Astrocyte of the hippocampus (primary cell): Measurements from ENCODE around the gene SUGCT.
A peak's percentile ranks its signal among the peaks of the same experiment; 100 is the strongest.
"Not testable (repeated sequence)": the region's sequence is repeated elsewhere in the genome, so short reads cannot be mapped to it uniquely, and the experiment has no call there.

Experiments used
- DNase-seq: peaks from one replicate; pipeline ENCODE4 v3.0.0; 2011; ENCODE audit warnings: low read depth, low spot score

The SUGCT gene

DNA sequence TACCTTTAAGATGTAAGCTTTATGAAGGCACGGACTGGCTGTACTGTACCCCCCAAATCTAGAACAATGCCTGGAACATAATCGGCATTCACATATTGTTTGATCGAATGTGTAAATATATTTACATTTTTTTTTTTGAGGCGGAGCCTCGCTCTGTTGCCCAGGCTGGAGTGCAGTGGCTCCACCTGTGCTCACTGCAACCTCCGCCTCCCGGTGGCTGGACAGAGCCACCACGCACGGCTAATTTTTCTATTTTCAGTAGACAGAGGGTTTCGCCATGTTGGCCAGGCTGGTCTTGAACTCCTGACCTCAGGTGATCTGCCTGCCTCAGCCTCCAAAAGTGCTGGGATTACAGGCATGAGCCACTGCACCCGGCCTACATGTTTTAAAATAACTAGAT is 118.6 kb downstream of the SUGCT start:
- not testable (repeated sequence) for DNase-seq

DNA sequence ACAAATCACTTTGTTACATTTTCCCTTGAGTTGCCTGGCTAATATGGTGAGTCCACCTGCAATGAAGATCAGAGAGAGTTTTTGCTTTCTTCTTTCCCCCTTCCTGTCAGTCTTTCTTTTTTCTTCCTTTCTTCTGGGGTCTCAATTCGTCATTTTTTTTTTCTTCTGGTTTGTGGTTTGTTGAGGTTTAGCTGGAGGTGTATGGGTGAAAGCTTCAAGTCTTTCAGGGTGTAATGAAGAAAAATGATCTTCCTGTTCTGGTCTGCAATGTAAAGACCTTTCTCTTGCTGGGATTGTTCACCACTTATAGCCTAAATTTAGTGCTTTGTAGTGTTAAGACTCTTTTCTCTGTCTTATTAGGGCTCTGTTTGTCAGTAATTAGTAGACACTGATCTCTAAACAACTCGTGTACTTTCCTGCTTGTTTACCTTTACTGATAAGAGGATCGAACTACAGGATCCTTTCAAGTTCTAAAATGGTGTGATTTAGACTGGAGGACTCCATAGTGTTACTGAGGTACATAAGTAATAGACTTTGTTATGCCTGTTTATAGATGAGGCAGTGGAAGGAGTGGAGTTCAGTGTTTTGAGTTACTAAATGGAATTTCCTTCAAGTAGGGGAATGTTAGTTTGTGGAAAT is 129.1 kb downstream of the SUGCT start:
- DNase-seq: peak; percentile 2

DNA sequence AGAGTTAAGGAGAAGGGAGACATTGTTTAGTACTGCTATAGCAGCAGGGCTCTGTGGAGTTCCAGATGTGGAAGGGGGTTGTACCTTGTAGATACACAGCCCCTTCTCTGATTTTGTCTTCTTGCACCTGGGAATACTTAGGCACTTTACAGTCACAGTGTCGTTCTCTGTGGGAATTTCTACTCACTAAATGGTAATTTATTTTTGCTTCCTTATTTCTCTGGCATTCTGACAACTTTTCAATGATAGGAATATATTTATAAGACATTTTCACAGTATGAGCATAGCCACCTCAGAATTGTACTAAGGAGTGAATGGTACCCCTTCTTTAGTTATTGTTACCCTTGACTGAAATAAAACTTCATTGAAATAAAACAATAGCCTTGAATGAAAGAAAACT is 132.8 kb downstream of the SUGCT start:
- DNase-seq: no peak

DNA sequence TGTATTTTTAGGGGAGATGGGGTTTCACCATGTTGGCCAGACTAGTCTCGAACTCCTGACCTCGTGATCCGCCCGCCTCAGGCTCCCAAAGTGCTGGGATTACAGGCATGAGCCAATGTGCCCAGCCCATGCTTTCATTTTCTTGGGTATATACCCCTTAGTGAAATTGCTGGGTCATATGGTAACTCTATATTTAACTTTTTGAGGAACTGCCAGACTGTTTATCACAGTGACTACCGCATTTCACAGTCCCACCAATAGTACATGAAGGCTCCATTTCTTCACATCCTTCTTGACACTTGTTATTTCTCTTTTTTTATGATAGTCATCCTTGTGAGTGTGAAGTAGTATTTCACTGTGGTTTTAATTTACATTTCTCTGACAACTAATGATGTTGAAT is 134.0 kb downstream of the SUGCT start:
- not testable (repeated sequence) for DNase-seq

DNA sequence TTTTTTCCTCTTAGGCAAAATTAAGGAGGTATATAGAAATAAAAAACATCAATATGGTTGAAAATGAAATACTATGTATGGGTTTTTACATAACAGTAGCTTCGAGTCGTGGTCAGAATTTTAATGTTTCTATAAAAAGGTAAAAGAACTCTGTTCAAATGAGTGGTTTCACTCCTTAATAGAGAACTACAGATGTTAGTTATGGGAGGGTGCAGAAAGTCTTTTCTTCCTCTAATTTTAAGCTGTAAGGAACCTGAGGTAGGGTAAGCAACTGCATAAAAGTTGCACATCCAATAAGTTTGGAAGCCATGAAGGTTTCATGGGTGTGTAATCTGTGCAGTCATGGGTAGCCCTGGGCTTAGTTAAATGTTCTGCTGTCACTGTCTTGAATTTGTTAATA is 141.3 kb downstream of the SUGCT start:
- DNase-seq: no peak

DNA sequence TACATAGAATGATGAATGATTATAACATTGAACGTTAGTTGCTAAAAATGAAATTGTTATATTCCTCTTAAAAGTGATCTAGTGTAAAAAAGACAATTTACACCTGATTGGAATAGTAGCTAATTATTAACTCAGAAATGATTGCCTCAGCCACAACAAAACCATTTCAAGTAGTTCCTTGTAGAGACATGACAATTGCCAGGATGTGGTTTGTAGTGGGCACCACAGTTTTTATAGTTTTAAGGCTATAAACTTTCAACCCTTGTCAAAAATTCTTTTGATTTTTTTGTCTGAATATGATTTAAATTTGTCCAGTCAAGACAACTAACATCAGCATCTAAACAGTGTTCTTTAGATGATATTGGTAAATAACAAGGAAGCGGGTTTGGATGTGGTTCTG is 145.2 kb downstream of the SUGCT start:
- DNase-seq: no peak

DNA sequence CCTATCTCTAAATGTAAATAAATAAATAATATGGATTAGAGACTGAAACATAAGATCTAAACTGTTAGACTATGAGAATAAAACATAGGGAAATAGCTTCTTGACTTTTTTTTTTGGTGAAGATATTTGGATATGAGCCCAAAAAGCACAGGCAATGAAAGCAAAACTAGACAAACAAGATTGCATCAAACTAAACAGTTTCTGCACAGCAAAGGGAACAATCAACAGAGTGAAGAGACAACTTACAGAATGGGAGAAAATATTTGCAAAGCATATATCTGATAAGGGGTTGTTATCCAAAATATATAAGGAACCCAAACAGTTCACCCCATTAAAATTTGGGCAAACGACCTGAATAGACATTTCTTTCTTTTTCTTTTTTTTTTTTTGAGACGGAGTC is 148.1 kb downstream of the SUGCT start:
- DNase-seq: no peak

DNA sequence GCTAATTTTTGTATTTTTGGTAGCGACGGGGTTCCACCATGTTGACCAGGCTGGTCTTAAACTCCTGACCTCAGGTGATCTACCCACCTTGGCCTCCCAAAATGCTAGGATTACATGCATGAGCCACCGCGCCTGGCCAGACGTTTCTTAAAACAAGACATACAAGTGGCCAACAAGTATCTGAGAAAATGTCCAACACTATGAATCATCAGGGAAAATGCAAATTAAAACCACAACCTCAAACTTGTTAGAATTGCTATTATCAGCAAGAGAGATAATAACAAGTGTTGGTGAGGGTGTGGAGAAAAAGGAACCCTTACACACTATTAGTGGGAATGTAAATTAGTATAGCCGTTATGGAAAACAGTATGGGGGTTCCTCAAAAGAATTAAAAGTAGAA is 148.6 kb downstream of the SUGCT start:
- DNase-seq: peak; percentile 72

DNA sequence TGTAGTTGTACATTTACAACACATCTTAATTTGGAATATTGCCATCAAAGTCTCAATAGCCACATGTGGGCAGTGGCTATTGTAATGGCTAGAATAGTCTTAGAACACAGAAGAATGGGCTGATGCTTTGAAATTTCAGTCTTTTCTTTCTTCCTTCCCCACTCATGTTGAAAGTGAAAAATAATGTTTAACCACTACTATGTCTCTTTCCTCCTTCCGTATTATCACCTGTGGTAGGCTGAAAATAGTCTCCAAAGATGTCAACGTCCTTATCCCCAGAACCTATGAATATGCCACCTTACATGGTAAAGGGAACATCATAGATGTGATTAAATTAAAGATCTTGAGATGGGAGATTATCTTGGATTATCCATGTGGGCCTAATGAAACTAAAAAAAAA is 154.0 kb downstream of the SUGCT start:
- DNase-seq: no peak

DNA sequence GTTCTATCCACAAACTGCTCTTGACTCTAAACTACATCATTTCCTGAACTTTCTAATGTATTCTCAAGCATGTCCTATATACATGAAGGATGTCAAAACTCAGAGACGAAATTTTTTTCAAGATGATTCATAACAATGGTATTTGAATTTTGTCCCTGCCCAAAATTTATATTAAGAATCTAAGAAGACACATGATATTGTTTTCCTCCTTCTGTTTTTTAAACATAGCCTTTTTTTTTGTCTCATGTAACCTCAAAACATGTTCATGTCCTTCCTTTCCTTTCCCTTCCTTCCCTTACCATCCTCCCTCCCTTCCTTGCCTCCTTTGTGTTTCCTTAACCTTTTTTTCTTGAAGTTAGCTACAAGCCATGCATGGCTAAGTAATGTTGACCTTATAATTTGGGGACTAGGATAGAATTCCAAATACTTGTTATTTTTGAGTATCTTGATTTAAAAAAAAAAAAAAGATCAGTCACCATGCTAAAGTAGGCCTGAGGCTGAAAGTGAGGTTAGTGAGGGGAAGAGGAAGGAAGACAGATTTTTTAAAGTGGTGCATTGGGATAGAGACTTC is 163.0 kb downstream of the SUGCT start:
- peak; percentile 18 for DNase-seq

DNA sequence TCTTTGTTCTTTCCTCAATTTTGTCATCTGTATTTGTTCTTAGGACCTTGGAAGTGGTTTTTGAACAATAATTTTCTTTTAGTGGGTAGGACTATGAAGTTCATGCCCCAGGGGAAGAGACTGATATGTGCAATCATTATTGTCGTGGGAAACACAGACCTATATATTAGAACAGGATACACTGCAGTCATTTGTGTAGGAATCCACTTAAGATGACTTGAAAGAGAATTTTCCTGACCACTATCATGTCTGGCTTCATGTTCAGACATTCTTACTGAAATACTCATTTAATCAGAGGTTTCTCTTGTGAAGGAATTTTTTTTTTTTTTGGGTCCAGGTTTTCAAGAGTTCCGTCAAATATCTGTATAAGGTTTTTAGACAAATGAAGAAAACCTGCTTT is 163.6 kb downstream of the SUGCT start:
- DNase-seq: peak; percentile 76

DNA sequence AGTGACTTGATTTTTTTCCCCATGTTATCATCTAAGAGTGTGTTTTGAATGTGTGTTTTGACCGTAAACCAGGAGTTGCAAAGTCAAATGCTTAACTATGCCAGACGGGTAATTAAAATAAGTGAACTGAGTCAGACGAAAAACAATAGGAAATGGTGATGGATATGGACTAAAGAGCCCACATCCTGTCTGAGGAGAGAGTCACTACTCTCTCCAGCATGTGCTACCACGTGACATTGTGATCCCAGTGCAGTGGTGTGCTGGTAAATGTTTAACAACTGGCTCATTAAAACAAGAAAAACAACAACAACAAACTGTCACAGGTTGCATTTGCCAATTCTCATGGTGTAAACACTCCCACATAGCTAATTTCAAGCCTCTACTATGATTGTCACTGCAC is 164.3 kb downstream of the SUGCT start:
- peak; percentile 78 for DNase-seq

DNA sequence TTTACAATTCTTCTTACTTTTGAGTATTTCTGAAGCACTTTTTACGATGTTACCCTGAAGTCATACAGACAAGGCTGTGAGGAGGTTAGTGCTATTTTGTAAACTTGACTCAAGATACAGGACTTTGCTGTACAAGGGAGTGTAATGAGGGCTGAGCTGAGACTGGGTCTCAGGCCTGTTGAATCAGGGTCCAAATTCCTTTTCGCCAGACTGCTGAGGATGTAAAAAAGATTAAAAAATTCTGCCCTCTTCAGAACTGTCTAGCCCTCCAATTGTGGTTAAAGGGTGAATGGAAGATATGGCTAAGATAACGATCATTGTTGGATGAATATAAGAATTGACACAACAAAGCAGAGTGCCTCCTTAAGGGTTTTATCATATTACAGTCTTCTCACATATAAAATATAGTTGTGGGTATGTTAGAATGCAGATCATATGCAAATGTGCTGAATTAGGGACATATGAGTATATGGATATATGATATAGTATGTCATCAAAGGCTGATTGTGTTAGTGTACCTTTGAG is 165.4 kb downstream of the SUGCT start:
- peak; percentile 19 for DNase-seq

DNA sequence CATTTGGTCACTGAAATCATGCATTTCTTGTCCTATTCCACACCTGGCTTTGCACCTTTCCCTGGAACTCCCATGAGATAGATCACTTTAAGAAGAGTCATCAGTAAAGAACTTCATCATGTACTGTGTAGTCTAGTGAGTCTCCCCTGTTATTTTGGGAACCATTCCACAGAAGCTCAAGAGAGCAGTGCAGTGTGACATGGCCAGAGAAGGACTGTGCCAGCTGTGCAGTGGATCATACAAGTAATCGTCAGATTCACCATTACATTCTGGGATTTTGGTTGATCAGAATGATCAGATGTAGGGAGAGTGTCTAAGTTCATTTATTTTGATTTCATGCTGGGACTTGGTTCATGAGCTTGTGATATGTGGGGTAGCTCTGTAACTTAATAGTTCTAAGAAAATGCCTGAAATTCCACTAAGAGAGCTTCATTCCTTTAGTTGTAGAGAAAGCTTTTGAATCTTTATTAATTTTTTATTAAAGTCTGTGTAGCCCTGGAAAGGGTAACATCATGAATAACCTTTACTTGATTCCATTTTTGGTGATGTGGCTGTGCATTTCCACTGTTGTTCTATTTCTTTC is 166.8 kb downstream of the SUGCT start:
- peak; percentile 48 for DNase-seq

DNA sequence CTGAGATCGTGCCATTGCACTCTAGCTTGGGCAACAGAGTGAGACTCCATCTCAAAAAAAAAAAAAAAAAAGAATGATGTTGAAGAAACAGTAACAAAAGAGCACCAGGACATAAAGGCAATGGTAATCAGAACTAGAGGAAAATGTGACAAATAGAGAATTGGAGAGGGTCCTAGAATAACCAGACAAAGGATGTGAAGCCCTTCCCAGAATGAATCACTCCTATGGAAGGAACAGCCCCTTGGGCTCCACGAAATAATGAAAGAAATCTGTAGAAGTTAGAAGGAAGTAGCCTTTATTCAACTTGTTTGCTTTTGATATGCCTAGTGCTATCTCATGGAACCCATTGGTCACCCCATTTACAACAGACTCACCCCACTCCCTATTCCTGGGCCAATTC is 169.2 kb downstream of the SUGCT start:
- no peak for DNase-seq

DNA sequence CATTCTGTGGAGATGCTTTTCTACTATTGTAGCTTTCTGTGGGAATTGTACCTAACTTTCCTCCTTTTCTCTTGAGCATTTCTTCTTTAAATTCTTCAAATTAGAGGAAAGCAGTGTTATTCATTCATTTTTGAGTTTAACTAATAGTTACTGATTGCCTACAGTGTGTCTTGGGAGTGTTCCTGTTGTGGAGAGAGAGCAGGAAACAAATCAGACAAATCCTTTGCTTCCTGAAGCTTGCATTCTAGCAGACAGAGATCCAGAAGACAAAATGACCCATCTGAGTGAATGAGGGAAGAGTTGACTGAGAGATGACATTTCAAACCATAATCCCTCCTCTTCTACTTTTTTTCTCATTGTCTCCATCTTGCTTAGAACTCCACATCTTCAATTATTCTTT is 170.4 kb downstream of the SUGCT start:
- no peak for DNase-seq

DNA sequence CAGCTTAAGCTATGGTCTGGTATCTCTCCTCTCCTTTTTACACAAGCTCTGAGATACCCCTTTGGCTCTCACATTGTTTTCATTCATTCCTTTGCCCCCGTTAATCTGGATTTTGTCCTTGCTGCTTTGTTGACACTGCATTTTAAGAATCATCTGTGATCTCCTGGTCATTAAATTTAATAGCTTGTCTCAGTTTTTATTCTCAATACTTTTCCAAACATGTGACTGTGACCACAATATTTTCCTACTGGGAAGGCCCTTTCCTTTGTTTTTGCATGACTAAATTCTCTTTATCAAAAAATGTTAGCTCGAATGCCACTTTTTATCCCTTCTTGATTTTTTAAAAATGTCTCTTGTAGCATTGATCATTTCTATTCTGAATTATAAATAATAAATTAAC is 171.2 kb downstream of the SUGCT start:
- DNase-seq: peak; percentile 15

DNA sequence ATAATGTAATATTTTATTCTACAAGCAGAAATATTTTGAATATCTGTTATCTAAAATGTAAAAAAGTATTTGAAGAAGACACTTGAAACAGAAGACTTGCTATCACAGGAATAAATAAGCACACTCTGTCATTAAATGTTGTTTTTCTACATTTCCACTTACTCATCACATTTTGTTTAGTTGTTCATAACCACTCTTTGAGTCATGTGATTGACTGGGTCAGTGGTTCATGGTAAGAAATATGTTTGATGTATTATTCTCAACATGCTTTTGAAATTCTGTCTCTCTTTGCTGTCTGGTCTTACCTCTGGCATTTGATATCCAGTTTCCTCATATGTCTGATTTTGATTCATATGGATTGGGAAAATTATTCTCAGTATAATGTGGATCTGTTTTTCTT is 171.8 kb downstream of the SUGCT start:
- peak; percentile 45 for DNase-seq

DNA sequence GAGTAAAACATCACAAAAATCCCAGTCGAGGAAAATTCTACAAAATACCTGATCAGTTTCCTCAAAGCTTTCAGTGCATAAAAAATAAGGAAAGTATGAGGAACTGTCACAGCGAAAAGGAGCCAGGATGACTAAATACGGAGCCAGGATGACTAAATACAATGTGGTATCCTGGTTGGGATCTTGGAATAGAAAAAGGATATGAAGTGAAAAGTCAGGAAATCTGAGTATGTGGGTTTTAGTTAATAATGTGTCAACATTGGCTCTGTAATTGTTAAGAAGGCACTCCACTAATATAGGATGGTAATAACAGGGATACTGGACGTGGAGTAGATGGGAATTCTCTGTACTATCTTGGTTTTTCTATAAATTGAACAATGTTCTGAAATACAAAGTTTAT is 175.5 kb downstream of the SUGCT start:
- DNase-seq: no peak

DNA sequence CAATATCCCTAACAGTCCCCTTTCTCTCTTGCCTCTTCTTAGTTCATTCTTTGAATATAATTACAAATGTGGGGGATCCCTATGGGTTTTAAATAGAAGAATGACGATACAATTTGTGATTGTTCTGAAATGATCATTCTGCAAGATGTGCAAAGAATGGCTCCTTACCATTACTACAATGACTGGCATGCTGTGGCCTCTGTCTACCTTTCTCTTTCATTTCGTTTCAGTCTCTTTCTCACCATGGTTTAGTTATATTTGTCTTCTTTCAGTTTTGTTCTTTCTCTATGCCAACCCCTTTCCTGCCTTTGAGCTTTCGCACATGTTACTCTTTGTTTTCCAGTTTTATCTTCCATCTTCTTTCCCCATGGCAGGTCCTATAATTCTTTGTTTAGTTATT is 176.5 kb downstream of the SUGCT start:
- DNase-seq: no peak

DNA sequence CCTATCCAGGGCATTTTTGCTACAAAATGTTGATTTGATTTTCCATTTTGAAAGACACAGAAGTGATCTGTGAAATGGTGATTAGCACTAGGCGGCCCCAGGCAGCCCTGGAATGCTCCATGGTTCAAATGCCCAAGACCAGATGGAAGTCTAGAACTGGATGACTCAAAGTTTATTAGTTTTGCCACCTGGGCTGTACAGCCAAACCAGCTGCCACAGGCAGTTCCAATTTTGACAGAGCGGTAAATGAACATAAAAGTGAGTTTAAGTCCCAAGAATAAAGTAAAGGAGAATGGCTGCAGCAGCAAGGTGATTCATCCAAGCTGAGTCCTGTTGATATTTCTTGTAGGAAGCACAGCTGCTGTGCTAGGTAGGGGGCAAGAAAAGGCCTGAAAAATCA is 180.5 kb downstream of the SUGCT start:
- DNase-seq: peak; percentile 64

DNA sequence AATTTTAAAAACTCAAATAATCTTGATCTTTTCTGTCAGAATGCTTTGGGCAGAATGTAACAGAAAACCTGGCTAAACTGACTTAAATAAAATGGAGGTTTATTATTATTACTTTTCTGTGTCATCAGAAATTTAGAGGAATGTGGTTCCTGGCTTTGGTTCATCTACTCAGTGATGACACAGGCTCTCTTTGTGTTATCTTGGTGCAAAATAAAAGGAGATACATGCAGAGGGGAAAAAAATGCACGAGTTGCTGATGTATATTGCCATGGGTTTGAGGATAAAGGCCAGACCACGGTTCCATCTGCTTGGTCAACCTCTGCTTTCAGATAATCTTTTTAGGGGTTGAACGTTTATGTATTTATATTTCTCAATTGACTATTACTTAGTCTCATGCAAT is 181.4 kb downstream of the SUGCT start:
- DNase-seq: no peak

DNA sequence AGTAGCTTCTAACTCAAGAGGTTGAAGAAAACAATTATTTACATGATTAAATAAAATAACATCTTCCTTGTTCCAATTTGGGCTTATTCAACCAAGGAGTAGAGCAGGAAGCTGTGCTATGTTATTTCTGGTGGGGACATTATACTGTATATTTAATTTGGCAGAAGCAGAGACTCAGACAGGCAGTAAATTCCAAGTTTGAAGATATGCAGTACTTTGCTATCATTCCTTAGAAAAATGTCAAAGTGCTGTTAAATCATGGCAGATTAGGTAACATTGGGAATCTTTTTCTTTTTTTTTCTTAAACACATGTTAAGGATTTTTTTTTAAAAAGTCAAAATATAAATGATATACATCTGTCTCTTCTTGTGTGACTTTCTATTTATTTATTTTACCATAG is 190.1 kb downstream of the SUGCT start:
- DNase-seq: no peak
